Vagina (tissue), 2 donors: ENCODE measurements around the gene MFSD6.

Source experiments
- POLR2AphosphoS5 ChIP-seq, 2 donors: sonication (generic); formaldehyde crosslinking; IDR thresholded peaks; one replicate each; pipeline ENCODE4 v1.9.0; 2017; ENCODE audit warnings: antibody characterized with exemption in 2 of 2, mild to moderate bottlenecking in 2 of 2, low read depth in 1 of 2; ENCODE audit not compliant: insufficient read depth in 1 of 2
- TF ChIP-seq, protein P1 (sequence below), 3 experiments: fragments of 450-650 bp in 2 of 3; fragments of 200-600 bp in 1 of 3; sonication (generic) in 1 of 3; IDR thresholded peaks; one replicate each; pipeline ENCODE4 v1.5.1; 2017 to 2019; ENCODE audit warnings: antibody characterized with exemption in 3 of 3, mild to moderate bottlenecking in 2 of 3, moderate library complexity in 2 of 3

DNA sequence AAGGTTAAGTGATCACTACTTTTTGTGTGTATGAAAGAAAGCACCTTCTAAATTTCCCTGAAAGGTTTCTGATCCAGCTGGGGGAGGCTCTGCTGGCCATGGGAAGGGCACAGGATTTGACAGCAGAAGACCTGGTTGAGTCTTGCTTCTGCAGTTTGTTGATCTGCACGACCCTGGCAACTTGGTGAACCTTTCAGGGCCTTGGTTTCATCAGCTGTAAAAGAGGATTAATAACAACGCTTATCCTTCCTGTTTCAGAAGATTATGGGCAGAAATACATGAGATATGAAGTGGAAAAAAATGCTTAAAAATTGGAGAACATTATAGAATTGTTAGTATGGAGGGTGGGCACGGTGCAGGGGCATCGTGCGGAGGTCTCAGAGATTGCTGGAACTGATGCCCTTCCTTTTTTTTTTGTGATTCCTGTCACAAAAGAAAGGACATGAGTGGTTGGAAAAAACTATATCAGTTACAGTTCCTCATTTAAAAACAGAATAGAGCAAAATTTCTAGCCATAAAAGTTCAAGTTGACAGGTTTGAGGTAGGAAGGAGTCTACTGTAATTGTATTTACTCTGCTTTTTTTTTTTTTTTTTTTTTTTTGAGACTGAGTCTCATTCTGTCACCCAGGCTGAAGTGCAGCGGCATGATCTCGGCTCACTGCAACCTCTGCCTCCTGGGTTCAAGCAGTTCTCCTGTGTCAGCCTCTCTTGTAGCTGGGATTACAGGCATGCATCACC, 47.4 kb downstream of the MFSD6 start:
- TF ChIP-seq, protein P1, sequence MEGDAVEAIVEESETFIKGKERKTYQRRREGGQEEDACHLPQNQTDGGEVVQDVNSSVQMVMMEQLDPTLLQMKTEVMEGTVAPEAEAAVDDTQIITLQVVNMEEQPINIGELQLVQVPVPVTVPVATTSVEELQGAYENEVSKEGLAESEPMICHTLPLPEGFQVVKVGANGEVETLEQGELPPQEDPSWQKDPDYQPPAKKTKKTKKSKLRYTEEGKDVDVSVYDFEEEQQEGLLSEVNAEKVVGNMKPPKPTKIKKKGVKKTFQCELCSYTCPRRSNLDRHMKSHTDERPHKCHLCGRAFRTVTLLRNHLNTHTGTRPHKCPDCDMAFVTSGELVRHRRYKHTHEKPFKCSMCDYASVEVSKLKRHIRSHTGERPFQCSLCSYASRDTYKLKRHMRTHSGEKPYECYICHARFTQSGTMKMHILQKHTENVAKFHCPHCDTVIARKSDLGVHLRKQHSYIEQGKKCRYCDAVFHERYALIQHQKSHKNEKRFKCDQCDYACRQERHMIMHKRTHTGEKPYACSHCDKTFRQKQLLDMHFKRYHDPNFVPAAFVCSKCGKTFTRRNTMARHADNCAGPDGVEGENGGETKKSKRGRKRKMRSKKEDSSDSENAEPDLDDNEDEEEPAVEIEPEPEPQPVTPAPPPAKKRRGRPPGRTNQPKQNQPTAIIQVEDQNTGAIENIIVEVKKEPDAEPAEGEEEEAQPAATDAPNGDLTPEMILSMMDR (IDR thresholded peaks at IDR 0.05): no peak
- TF ChIP-seq POLR2AphosphoS5 (IDR thresholded peaks at IDR 0.05; ENCODE audit: insufficient read depth in 1 of 2, low read depth in 1 of 2): no peak
